HG03520 (cell line): Measurements from ENCODE around the gene NAV2.
"Not testable (repeated sequence)": the region's sequence is repeated elsewhere in the genome, so short reads cannot be mapped to it uniquely, and the experiment has no call there.

Experiments
- ATAC-seq: cut with Tn5 transposase; IDR thresholded peaks from one replicate; pipeline ENCODE4 v1.9.1; 2021; ENCODE audit warnings: mild to moderate bottlenecking, moderate library complexity; ENCODE audit not compliant: unreplicated experiment

Gene NAV2

GRCh38 chr11:19882356-19882755, 169.7 kb downstream of the NAV2 start:
- no peak for ATAC-seq

GRCh38 chr11:19886498-19886897, 173.9 kb downstream of the NAV2 start:
- no peak for ATAC-seq

- ATAC-seq = no peak
These were observed 175.2 kb downstream of the NAV2 start for GRCh38 chr11:19887842-19888241.

- ATAC-seq = no peak
These were observed 176.9 kb downstream of the NAV2 start for GRCh38 chr11:19889531-19889930.

GRCh38 chr11:19890308-19890707, 177.7 kb downstream of the NAV2 start:
- no peak for ATAC-seq

GRCh38 chr11:19891022-19891421, 178.4 kb downstream of the NAV2 start:
- ATAC-seq = no peak

GRCh38 chr11:19892387-19892786, 179.8 kb downstream of the NAV2 start:
- ATAC-seq = no peak

GRCh38 chr11:19892876-19893275, 180.2 kb downstream of the NAV2 start:
- no peak for ATAC-seq

GRCh38 chr11:19894404-19894803, 181.8 kb downstream of the NAV2 start:
- no peak for ATAC-seq

- not testable (repeated sequence) for ATAC-seq
These were observed 182.4 kb downstream of the NAV2 start for GRCh38 chr11:19895037-19895436.

GRCh38 chr11:19895776-19896175, 183.1 kb downstream of the NAV2 start:
- no peak for ATAC-seq

- ATAC-seq = no peak
These were observed 191.0 kb downstream of the NAV2 start for GRCh38 chr11:19903620-19904069.

GRCh38 chr11:19905280-19905853, 192.7 kb downstream of the NAV2 start:
- no peak for ATAC-seq

GRCh38 chr11:19906126-19906525, 193.5 kb downstream of the NAV2 start:
- no peak for ATAC-seq

- peak; percentile 67 for ATAC-seq
These were observed 194.5 kb downstream of the NAV2 start for GRCh38 chr11:19907008-19907579.

GRCh38 chr11:19907839-19908238, 195.2 kb downstream of the NAV2 start:
- ATAC-seq = no peak

- no peak for ATAC-seq
These were observed 198.3 kb downstream of the NAV2 start for GRCh38 chr11:19910931-19911330.

GRCh38 chr11:19912115-19912957, 199.7 kb downstream of the NAV2 start:
- no peak for ATAC-seq

GRCh38 chr11:19912958-19913892, 200.6 kb downstream of the NAV2 start:
- no peak for ATAC-seq

- no peak for ATAC-seq
These were observed 201.2 kb downstream of the NAV2 start for GRCh38 chr11:19913893-19914249.

- no peak for ATAC-seq
These were observed 203.2 kb downstream of the NAV2 start for GRCh38 chr11:19915808-19916207.
